Prostate gland (tissue), 2 donors: ENCODE measurements around the gene EXOC3L2. TPM values are rescaled to one million over a fixed set of nuclear protein-coding genes. Genes with fewer than 3 reads are reported as not detected.

Experiments
- DNase-seq: peaks from one replicate; pipeline ENCODE4 v3.0.0-alpha.2; 2019; ENCODE audit warnings: low spot score
- H3K27ac ChIP-seq, 2 donors: fragments of 200-600 bp; sonication (generic); 2 replicates each; pipeline ENCODE4 v1.5.1; 2017 to 2019
- H3K27me3 ChIP-seq: fragments of 200-600 bp; sonication (generic); replicated peaks from 2 replicates; pipeline ENCODE4 v1.5.1; 2019; ENCODE audit not compliant: insufficient read depth
- H3K36me3 ChIP-seq, 2 donors: fragments of 200-600 bp; sonication (generic); 1 replicate in 1 of 2; 2 replicates in 1 of 2; pipeline versions ENCODE4 v1.5.1 to v1.8.1; 2017 to 2019
- H3K4me1 ChIP-seq: fragments of 200-600 bp; sonication (generic); replicated peaks from 2 replicates; pipeline ENCODE4 v1.5.1; 2019
- H3K4me3 ChIP-seq, 2 donors: fragments of 200-600 bp; sonication (generic); 2 replicates each; pipeline ENCODE4 v1.5.1; 2017 to 2019
- H3K9me3 ChIP-seq: fragments of 200-600 bp; sonication (generic); 2 replicates; pipeline ENCODE4 v1.5.1; 2017
- POLR2A ChIP-seq: fragments of 450-650 bp; IDR thresholded peaks from one replicate; pipeline ENCODE4 v1.6.1; 2016; ENCODE audit warnings: antibody characterized with exemption, mild to moderate bottlenecking
- POLR2AphosphoS5 ChIP-seq: sonication (generic); formaldehyde crosslinking; IDR thresholded peaks from one replicate; pipeline ENCODE4 v1.6.1; 2017; ENCODE audit warnings: antibody characterized with exemption
- WGBS: methylation state at CpG from one replicate; pipeline ENCODE4 v1.1.5; 2018; 5-methylcytosine and 5-hydroxymethylcytosine counted together
- intact Hi-C: fragments of 100-400 bp; cut with DNase I; formaldehyde crosslinking; loops from one replicate; pipeline ENCODE4 v1.14.2; 2022
- total RNA-seq, 2 donors: library from RNA; depleted of rRNA; stranded (reverse); fragments of >200 nt; gene quantifications; one replicate each; pipeline ENCODE4 v1.1.0, GENCODE V29; 2016
- TF ChIP-seq, protein P1 (sequence below), 4 experiments: fragments of 200-600 bp in 2 of 4; fragments of 450-650 bp in 2 of 4; sonication (generic) in 2 of 4; IDR thresholded peaks; 1 replicate in 3 of 4; 2 replicates in 1 of 4; pipeline ENCODE4 v1.5.1; 2016 to 2019; ENCODE audit warnings: antibody characterized with exemption in 4 of 4, mild to moderate bottlenecking in 2 of 4, moderate library complexity in 2 of 4

EXOC3L2 gene
- total RNA-seq, 2 donors from 2014 or later = 5.8 to 27.0 TPM

DNA sequence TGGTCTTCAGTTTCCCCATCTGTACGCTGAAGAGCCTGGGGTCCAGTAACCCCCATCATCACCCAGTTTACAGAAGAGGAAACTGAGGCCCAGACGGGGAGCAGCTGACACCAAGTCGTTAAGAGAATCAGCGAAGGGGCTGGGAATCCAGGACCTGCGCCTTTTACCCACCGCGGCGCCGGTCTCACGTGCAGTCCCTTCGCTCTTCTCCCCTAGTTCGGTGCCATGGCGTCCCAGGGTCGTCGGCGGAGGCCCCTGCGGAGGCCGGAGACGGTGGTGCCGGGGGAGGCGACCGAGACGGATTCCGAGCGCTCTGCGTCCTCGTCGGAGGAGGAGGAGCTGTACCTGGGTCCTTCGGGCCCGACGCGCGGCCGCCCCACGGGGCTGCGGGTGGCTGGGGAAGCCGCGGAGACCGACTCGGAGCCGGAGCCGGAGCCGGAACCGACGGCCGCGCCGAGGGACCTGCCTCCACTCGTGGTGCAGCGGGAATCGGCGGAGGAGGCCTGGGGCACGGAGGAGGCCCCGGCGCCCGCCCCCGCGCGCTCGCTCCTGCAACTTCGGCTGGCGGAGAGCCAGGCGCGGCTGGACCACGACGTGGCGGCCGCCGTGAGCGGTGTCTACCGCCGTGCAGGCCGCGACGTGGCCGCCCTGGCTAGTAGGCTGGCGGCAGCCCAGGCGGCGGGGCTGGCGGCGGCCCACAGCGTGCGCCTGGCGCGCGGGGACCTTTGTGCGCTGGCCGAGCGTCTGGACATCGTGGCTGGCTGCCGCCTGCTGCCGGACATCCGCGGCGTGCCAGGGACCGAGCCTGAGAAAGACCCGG lies 65.9 kb downstream of the EXOC3L2 start:
- TF ChIP-seq, protein P1, sequence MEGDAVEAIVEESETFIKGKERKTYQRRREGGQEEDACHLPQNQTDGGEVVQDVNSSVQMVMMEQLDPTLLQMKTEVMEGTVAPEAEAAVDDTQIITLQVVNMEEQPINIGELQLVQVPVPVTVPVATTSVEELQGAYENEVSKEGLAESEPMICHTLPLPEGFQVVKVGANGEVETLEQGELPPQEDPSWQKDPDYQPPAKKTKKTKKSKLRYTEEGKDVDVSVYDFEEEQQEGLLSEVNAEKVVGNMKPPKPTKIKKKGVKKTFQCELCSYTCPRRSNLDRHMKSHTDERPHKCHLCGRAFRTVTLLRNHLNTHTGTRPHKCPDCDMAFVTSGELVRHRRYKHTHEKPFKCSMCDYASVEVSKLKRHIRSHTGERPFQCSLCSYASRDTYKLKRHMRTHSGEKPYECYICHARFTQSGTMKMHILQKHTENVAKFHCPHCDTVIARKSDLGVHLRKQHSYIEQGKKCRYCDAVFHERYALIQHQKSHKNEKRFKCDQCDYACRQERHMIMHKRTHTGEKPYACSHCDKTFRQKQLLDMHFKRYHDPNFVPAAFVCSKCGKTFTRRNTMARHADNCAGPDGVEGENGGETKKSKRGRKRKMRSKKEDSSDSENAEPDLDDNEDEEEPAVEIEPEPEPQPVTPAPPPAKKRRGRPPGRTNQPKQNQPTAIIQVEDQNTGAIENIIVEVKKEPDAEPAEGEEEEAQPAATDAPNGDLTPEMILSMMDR (IDR thresholded peaks at IDR 0.05) = no peak
- TF ChIP-seq POLR2AphosphoS5 (no peak), POLR2A (no peak)
- peak overlapping the region; percentile 77 to 87 for H3K27ac ChIP-seq
- H3K4me1 ChIP-seq = peaks cover 2% of the 10 kb centered on the region
- no peaks in the 10 kb centered on the region for H3K36me3 ChIP-seq
- intact Hi-C loops = loop anchor here (2.0 kb wide), 1 partner anchor 88 kb away; no protein-coding TSS in a partner anchor
- no peaks in the 10 kb centered on the region for H3K27me3 ChIP-seq
- no peak for DNase-seq
- 2% methylated on average over 22 of the region's 97 CpGs for WGBS
- no peaks in the 10 kb centered on the region for H3K9me3 ChIP-seq
- peak overlapping the region; percentile 44 to 52 for H3K4me3 ChIP-seq

- H3K4me1 ChIP-seq = peaks cover 2% of the 10 kb centered on the region
- intact Hi-C loops = loop anchor here (2.0 kb wide), 1 partner anchor 88 kb away; no protein-coding TSS in a partner anchor
Observed at GRCh38 chr19:45178262-45179071, 66.7 kb downstream of the EXOC3L2 start, which contains the start of gene BLOC1S3. Gene BLOC1S3, plus strand, starts transcription at chr19:45178784. Its CDS starts 513 bp downstream, at chr19:45179297.

DNA sequence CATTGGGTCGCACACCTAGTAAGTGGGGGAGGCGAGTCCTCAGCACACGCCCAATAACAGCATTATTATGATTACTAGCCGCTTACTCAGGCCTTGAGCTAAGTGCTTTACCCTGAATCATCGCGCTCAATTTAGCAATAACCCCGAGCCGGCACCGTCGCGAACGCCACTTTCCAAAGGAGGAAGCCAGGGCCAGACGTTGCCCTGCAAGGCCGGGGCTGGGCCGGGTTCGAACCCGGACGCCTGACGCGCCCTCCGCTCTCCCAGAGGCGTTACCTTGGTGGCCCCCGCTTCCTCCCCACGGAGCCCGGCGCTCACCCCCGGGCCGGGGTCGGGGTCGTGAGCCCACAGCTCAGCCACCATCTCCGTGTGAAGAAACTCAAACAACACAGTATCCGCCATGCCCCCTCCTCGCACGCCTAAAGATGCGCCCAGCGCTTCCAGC lies 67.4 kb downstream of the EXOC3L2 start, which contains the start of gene TRAPPC6A:
Gene TRAPPC6A, minus strand, starts transcription at position 421 of the 445 bp plus-strand sequence. Its CDS starts 19 bp downstream, at position 402.
- under 1% methylated on average over 36 of the region's 36 CpGs for WGBS
- H3K9me3 ChIP-seq = no peaks in the 10 kb centered on the region
- H3K27ac ChIP-seq = peak within 1 kb of the TSS; percentile 87 to 93
- TF ChIP-seq POLR2AphosphoS5 (no peak), POLR2A (peak; percentile 68)
- no peaks in the 10 kb centered on the region for H3K36me3 ChIP-seq
- intact Hi-C loops = loop anchor here (2.0 kb wide), 1 partner anchor 87 kb away; no protein-coding TSS in a partner anchor
- no peak for DNase-seq
- H3K4me1 ChIP-seq = peaks cover 2% of the 10 kb centered on the region
- no peaks in the 10 kb centered on the region for H3K27me3 ChIP-seq
- H3K4me3 ChIP-seq = peak within 1 kb of the TSS; percentile 68 to 96

More at GRCh38 chr19:45178262-45179071, 66.7 kb downstream of the EXOC3L2 start, which contains the start of gene BLOC1S3:
- WGBS = under 1% methylated on average over 51 of the region's 51 CpGs
- H3K36me3 ChIP-seq = no peaks in the 10 kb centered on the region
- H3K27me3 ChIP-seq = no peaks in the 10 kb centered on the region
- peak; percentile 81 for TF ChIP-seq POLR2A
- TF ChIP-seq, protein P1 (IDR thresholded peaks at IDR 0.05) = peak; percentile 58 to 86 (median 63)
- TF ChIP-seq POLR2AphosphoS5 = peak; percentile 91
- peak within 1 kb of the TSS; percentile 68 to 96 for H3K4me3 ChIP-seq
- DNase-seq = peak; percentile 100
- H3K9me3 ChIP-seq = no peaks in the 10 kb centered on the region
- peak within 1 kb of the TSS; percentile 87 to 93 for H3K27ac ChIP-seq

DNA sequence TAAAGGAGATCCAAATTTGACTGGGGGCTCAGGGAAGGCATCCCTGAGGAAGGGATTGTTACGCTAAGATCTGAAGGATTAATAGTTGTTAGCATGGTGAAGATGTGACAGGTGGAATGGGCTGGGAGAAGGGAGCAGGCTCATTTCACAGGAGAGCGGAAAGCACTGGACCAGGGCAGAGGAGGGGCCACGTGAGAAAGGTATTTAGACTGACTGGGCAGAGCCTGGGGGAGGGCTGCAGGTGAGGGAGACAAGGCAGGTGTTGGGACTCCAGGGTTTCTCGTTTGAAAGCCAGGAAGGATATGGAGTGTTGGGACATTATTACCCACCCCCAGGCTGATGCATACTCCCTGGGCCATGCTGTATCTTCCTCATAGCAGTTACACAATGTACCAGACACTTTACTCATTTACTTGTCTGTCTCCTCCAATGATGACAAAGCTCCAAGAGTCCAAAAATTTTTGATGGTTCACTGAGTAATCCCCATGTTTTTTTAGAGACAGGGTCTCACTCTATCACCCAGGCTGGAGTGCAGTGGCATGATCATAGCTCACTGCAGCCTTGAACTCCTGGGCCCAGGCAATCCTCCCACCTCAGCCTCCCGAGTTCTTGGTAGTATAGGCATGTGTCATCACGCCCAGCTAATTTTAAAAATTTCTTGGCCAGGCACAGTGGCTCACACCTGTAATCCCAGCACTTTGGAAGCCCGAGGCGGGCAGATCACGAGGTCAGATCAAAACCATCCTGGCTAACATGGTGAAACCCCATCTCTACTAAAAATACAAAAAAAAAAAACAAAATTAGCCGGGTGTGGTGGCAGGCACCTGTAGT lies 69.5 kb downstream of the EXOC3L2 start:
- Histone ChIP-seq H3K36me3 (no peaks in the 10 kb centered on the region), H3K27ac (no peak overlapping the region), H3K9me3 (no peaks in the 10 kb centered on the region), H3K4me1 (peaks cover 5% of the 10 kb centered on the region), H3K4me3 (no peak overlapping the region), H3K27me3 (no peaks in the 10 kb centered on the region)
- no peak for DNase-seq
- intact Hi-C loops = no loop called here
- WGBS = 68% methylated on average over 10 of the region's 10 CpGs
- no peak for TF ChIP-seq POLR2A
- TF ChIP-seq, protein P1 (IDR thresholded peaks at IDR 0.05) = no peak
- TF ChIP-seq POLR2AphosphoS5 = no peak
